Thyroid gland (tissue), 4 donors: ENCODE data around the gene OTOF. TPM values are rescaled to one million over a fixed set of nuclear protein-coding genes. Genes with fewer than 3 reads are reported as not detected.

Experiments used
- DNase-seq, 2 donors: peaks; one replicate each; pipeline ENCODE4 v3.0.0-alpha.2; 2019
- H3K27ac ChIP-seq, 3 donors: fragments of 200-600 bp; sonication (generic); 1 replicate in 2 of 3; 2 replicates in 1 of 3; pipeline ENCODE4 v1.5.1; 2016 to 2019; ENCODE audit warnings: mild to moderate bottlenecking in 1 of 3, moderate library complexity in 1 of 3
- H3K27me3 ChIP-seq: fragments of 200-600 bp; sonication (generic); one replicate; pipeline ENCODE4 v1.5.1; 2019
- H3K36me3 ChIP-seq, 2 donors: fragments of 200-600 bp; sonication (generic); one replicate each; pipeline ENCODE4 v1.5.1; 2016 to 2019
- H3K4me1 ChIP-seq, 2 donors: fragments of 200-600 bp; sonication (generic); one replicate each; pipeline ENCODE4 v1.5.1; 2017 to 2019
- H3K4me3 ChIP-seq, 3 donors: fragments of 200-600 bp; sonication (generic); replicated peaks in 1 of 3; 1 replicate in 2 of 3; 2 replicates in 1 of 3; pipeline ENCODE4 v1.5.1; 2016; ENCODE audit warnings: mild to moderate bottlenecking in 1 of 3
- H3K9me3 ChIP-seq: fragments of 200-600 bp; sonication (generic); one replicate; pipeline ENCODE4 v1.5.1; 2017
- POLR2A ChIP-seq, 2 donors: fragments of 450-650 bp; IDR thresholded peaks; one replicate each; pipeline ENCODE4 v1.6.1; 2017; ENCODE audit warnings: antibody characterized with exemption in 2 of 2, mild to moderate bottlenecking in 2 of 2, moderate library complexity in 1 of 2
- WGBS, 2 donors: methylation state at CpG; one replicate each; pipeline ENCODE4 v1.1.5; 2017; 5-methylcytosine and 5-hydroxymethylcytosine counted together
- intact Hi-C: fragments of 100-400 bp; cut with DNase I; formaldehyde crosslinking; loops from one replicate; pipeline ENCODE4 v1.15.1; 2023
- total RNA-seq, 4 donors: library from RNA; depleted of rRNA; stranded (reverse); fragments of >200 nt; gene quantifications; one replicate each; pipeline ENCODE4 v1.2.3, GENCODE V29; 2016
- TF ChIP-seq, protein P1 (sequence below), 6 experiments: fragments of 200-600 bp in 3 of 6; fragments of 450-650 bp in 3 of 6; sonication (generic) in 3 of 6; IDR thresholded peaks; one replicate each; pipeline ENCODE4 v1.5.1; 2016 to 2019; ENCODE audit warnings: antibody characterized with exemption in 6 of 6, mild to moderate bottlenecking in 2 of 6, inconsistent platforms in 1 of 6, moderate library complexity in 1 of 6

OTOF gene
- total RNA-seq, 4 donors from 2014 or later, result 0.67 TPM; not detected in 3

DNA sequence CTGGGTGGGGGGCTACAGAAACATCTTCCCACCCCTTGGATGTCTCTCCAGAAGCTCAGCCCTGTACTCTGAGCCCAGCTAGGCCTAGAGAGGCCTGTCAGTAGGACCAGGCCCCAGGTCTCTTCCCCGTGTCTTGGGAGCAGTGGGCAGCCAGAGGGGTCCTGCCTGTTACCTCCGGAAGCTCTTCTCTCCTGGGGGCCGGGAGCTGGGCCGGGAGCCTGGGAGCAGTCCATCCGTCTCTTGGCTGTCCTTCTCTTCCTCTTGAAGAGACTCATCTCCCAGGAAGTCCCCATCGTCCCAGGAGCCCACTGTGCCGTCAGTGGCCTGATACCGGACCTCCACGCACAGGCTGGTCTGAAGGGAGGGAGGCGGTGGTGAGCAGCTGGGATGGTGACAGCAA lies 38.3 kb upstream of the OTOF start:
- H3K4me3 ChIP-seq, result no peak overlapping the region
- TF ChIP-seq, protein P1, sequence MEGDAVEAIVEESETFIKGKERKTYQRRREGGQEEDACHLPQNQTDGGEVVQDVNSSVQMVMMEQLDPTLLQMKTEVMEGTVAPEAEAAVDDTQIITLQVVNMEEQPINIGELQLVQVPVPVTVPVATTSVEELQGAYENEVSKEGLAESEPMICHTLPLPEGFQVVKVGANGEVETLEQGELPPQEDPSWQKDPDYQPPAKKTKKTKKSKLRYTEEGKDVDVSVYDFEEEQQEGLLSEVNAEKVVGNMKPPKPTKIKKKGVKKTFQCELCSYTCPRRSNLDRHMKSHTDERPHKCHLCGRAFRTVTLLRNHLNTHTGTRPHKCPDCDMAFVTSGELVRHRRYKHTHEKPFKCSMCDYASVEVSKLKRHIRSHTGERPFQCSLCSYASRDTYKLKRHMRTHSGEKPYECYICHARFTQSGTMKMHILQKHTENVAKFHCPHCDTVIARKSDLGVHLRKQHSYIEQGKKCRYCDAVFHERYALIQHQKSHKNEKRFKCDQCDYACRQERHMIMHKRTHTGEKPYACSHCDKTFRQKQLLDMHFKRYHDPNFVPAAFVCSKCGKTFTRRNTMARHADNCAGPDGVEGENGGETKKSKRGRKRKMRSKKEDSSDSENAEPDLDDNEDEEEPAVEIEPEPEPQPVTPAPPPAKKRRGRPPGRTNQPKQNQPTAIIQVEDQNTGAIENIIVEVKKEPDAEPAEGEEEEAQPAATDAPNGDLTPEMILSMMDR (IDR thresholded peaks at IDR 0.05), result no peak
- no peak for TF ChIP-seq POLR2A (IDR thresholded peaks at IDR 0.05)
- H3K9me3 ChIP-seq, result no peaks in the 10 kb centered on the region
- no peak for DNase-seq
- intact Hi-C loops, result no loop called here
- 92 to 96% methylated on average over 7 to 10 of the region's 10 CpGs for WGBS, 2 donors
- no peaks in the 10 kb centered on the region for H3K27me3 ChIP-seq
- H3K27ac ChIP-seq, result no peak overlapping the region
- no peaks in the 10 kb centered on the region for H3K36me3 ChIP-seq
- no peaks in the 10 kb centered on the region for H3K4me1 ChIP-seq

DNA sequence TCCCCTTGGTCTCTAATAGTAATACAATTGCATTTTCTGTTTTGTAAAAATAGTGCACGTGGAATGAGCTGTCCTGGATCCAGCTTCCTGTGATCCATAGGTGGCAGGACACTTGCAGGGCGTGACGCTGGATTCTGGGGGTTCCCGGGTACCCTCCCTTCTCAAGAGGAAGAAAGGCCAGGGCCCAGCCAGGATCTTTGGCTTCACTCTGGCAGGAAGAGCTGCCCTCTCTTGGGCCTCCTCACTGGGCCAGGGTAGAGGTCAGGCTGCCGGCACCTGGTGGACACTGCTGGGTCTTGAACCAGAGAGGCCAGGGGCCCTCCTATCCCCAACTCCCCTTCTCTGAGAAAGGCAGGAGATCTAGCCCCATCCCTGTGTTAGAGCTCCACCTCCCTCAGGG lies 37.8 kb upstream of the OTOF start:
- Histone ChIP-seq H3K27me3 (no peaks in the 10 kb centered on the region), H3K4me3 (no peak overlapping the region), H3K27ac (no peak overlapping the region), H3K36me3 (no peaks in the 10 kb centered on the region), H3K9me3 (no peaks in the 10 kb centered on the region), H3K4me1 (no peaks in the 10 kb centered on the region)
- DNase-seq, result no peak
- WGBS, 2 donors, result 62 to 63% methylated on average over 4 of the region's 5 CpGs
- TF ChIP-seq POLR2A (IDR thresholded peaks at IDR 0.05), result no peak
- TF ChIP-seq, protein P1 (IDR thresholded peaks at IDR 0.05), result no peak
- intact Hi-C loops, result no loop called here

GRCh38 chr2:26514045-26514444 lies 36.1 kb upstream of the OTOF start:
- TF ChIP-seq, protein P1 (IDR thresholded peaks at IDR 0.05), result no peak
- no peak for TF ChIP-seq POLR2A (IDR thresholded peaks at IDR 0.05)
- no peak overlapping the region for H3K4me3 ChIP-seq
- WGBS, 2 donors, result 76 to 93% methylated on average over 7 of the region's 7 CpGs
- H3K27ac ChIP-seq, result no peak overlapping the region
- intact Hi-C loops, result no loop called here
- H3K27me3 ChIP-seq, result no peaks in the 10 kb centered on the region
- no peak for DNase-seq
- no peaks in the 10 kb centered on the region for H3K9me3 ChIP-seq
- no peaks in the 10 kb centered on the region for H3K36me3 ChIP-seq
- no peaks in the 10 kb centered on the region for H3K4me1 ChIP-seq

- Histone ChIP-seq H3K36me3 (no peaks in the 10 kb centered on the region), H3K27ac (no peak overlapping the region)
- TF ChIP-seq, protein P1 (IDR thresholded peaks at IDR 0.05), result no peak
- no peak for TF ChIP-seq POLR2A (IDR thresholded peaks at IDR 0.05)
Observed at GRCh38 chr2:26513261-26513660, 35.3 kb upstream of the OTOF start.

DNA sequence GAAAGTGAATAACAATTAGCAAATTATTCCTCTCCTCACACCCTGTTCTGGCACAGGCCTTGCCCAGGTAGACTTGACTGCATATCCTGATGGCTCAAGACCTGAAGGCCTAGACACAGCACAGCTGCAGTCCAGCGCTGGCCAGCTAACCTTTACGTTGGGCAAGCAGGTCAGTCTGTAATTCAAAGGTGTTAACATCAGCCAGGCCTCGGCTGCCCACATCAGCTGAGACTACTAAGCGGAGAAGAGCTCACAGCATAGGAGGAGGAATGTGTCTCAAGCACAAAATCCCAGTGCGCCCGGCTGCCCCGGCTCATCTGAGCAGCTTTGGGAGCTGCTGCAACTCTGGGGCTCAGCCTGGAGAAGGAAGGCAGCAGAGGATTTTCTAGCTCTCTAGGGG lies 33.5 kb upstream of the OTOF start:
- WGBS, 2 donors, result 85 to 94% methylated on average over 5 to 7 of the region's 7 CpGs

More at GRCh38 chr2:26513261-26513660, 35.3 kb upstream of the OTOF start:
- no peaks in the 10 kb centered on the region for H3K9me3 ChIP-seq
- no peaks in the 10 kb centered on the region for H3K27me3 ChIP-seq
- no peaks in the 10 kb centered on the region for H3K4me1 ChIP-seq
- H3K4me3 ChIP-seq, result no peak overlapping the region
- 73 to 96% methylated on average over 2 to 8 of the region's 9 CpGs for WGBS, 2 donors
- intact Hi-C loops, result no loop called here
- no peak for DNase-seq

More for the DNA sequence above, 33.5 kb upstream of the OTOF start:
- DNase-seq, result no peak
- no peak overlapping the region for H3K27ac ChIP-seq
- H3K27me3 ChIP-seq, result no peaks in the 10 kb centered on the region
- TF ChIP-seq, protein P1 (IDR thresholded peaks at IDR 0.05), result no peak
- no peak for TF ChIP-seq POLR2A (IDR thresholded peaks at IDR 0.05)
- no peaks in the 10 kb centered on the region for H3K36me3 ChIP-seq
- intact Hi-C loops, result no loop called here
- no peaks in the 10 kb centered on the region for H3K4me1 ChIP-seq
- H3K4me3 ChIP-seq, result no peak overlapping the region
- no peaks in the 10 kb centered on the region for H3K9me3 ChIP-seq
